ACC112 (cell line): ENCODE measurements around the gene SCUBE3.

Source experiments
- H2AFZ ChIP-seq: fragments of 200-600 bp; sonication (generic); one replicate; pipeline ENCODE4 v1.6.0; 2017; ENCODE audit warnings: antibody characterized with exemption, low read length; ENCODE audit not compliant: unreplicated experiment
- H3K27ac ChIP-seq: fragments of 200-600 bp; sonication (generic); 2 replicates; pipeline ENCODE4 v1.5.1; 2014; ENCODE audit warnings: low read depth, mild to moderate bottlenecking, antibody characterized with exemption, low read length, moderate library complexity
- H3K27me3 ChIP-seq: fragments of 200-600 bp; sonication (generic); 2 replicates; pipeline ENCODE4 v1.6.1; 2014; ENCODE audit warnings: mild to moderate bottlenecking, antibody characterized with exemption, low read length, moderate library complexity, mixed read lengths; ENCODE audit not compliant: insufficient read depth
- H3K36me3 ChIP-seq: fragments of 200-600 bp; sonication (generic); 2 replicates; pipeline ENCODE4 v1.6.1; 2016; ENCODE audit warnings: mild to moderate bottlenecking, antibody characterized with exemption, low read length, moderate library complexity, mixed read lengths; ENCODE audit not compliant: insufficient read depth
- H3K4me1 ChIP-seq: fragments of 200-600 bp; sonication (generic); one replicate; pipeline ENCODE4 v1.6.1; 2016; ENCODE audit warnings: low read length, mixed read lengths; ENCODE audit not compliant: insufficient read depth, unreplicated experiment, control insufficient read depth
- H3K4me3 ChIP-seq: fragments of 200-600 bp; sonication (generic); 2 replicates; pipeline ENCODE4 v1.5.1; 2014; ENCODE audit warnings: mild to moderate bottlenecking, low read depth, low read length
- H3K79me2 ChIP-seq: fragments of 200-600 bp; sonication (generic); one replicate; pipeline ENCODE4 v1.6.0; 2016; ENCODE audit warnings: low read length; ENCODE audit not compliant: control insufficient read depth, unreplicated experiment, insufficient read depth

The SCUBE3 gene

GRCh38 chr6:35251949-35252348 is 38.2 kb downstream of the SCUBE3 start:
- no peak overlapping the region for H3K4me3 ChIP-seq
- H3K27ac ChIP-seq = no peak overlapping the region
- no peaks in the 10 kb centered on the region for H3K27me3 ChIP-seq
- no peaks in the 10 kb centered on the region for H3K36me3 ChIP-seq
- H3K4me1 ChIP-seq = peaks cover 20% of the 10 kb centered on the region
- no peak overlapping the region for H2AFZ ChIP-seq
- peaks cover 7% of the 10 kb centered on the region for H3K79me2 ChIP-seq

- Histone ChIP-seq H3K79me2 (peaks cover 17% of the 10 kb centered on the region), H3K4me1 (peaks cover 16% of the 10 kb centered on the region), H3K27me3 (no peaks in the 10 kb centered on the region), H3K36me3 (no peaks in the 10 kb centered on the region), H2AFZ (no peak overlapping the region), H3K4me3 (no peak overlapping the region), H3K27ac (no peak overlapping the region)
These were observed 39.5 kb downstream of the SCUBE3 start for GRCh38 chr6:35253249-35253648.

GRCh38 chr6:35258336-35258735 is 44.6 kb downstream of the SCUBE3 start:
- peak overlapping the region; percentile 86 for H3K4me3 ChIP-seq
- H3K79me2 ChIP-seq = peaks cover 37% of the 10 kb centered on the region
- H3K4me1 ChIP-seq = peaks cover 16% of the 10 kb centered on the region
- no peaks in the 10 kb centered on the region for H3K36me3 ChIP-seq
- no peaks in the 10 kb centered on the region for H3K27me3 ChIP-seq
- peak overlapping the region; percentile 73 for H2AFZ ChIP-seq
- H3K27ac ChIP-seq = peak overlapping the region; percentile 70

GRCh38 chr6:35258858-35259193 is 45.1 kb downstream of the SCUBE3 start:
- Histone ChIP-seq H3K36me3 (no peaks in the 10 kb centered on the region), H3K4me3 (peak overlapping the region; percentile 86), H3K27me3 (no peaks in the 10 kb centered on the region), H3K79me2 (peaks cover 37% of the 10 kb centered on the region), H3K27ac (peak overlapping the region; percentile 70), H3K4me1 (peaks cover 16% of the 10 kb centered on the region), H2AFZ (peak overlapping the region; percentile 73)

- Histone ChIP-seq H3K4me1 (peaks cover 16% of the 10 kb centered on the region), H2AFZ (peak within 1 kb of the TSS; percentile 86), H3K79me2 (peaks cover 37% of the 10 kb centered on the region), H3K27ac (peak within 1 kb of the TSS; percentile 80), H3K36me3 (no peaks in the 10 kb centered on the region), H3K27me3 (no peaks in the 10 kb centered on the region), H3K4me3 (peak within 1 kb of the TSS; percentile 86)
These were observed 45.6 kb downstream of the SCUBE3 start, which contains the start of gene ZNF76 for GRCh38 chr6:35259194-35259947. Gene ZNF76, plus strand, starts transcription at chr6:35259735. Its CDS starts 21,417 bp downstream, at chr6:35281152.

GRCh38 chr6:35259948-35260590 is 46.3 kb downstream of the SCUBE3 start:
- Histone ChIP-seq H2AFZ (peak overlapping the region; percentile 86), H3K4me1 (peaks cover 16% of the 10 kb centered on the region), H3K36me3 (no peaks in the 10 kb centered on the region), H3K27me3 (no peaks in the 10 kb centered on the region), H3K4me3 (peak overlapping the region; percentile 86), H3K79me2 (peaks cover 42% of the 10 kb centered on the region), H3K27ac (peak overlapping the region; percentile 80)

- no peaks in the 10 kb centered on the region for H3K36me3 ChIP-seq
- no peaks in the 10 kb centered on the region for H3K27me3 ChIP-seq
- H2AFZ ChIP-seq = no peak overlapping the region
- H3K79me2 ChIP-seq = peaks cover 42% of the 10 kb centered on the region
- H3K4me3 ChIP-seq = peak overlapping the region; percentile 86
- H3K4me1 ChIP-seq = peaks cover 16% of the 10 kb centered on the region
- H3K27ac ChIP-seq = peak overlapping the region; percentile 80
These were observed 47.1 kb downstream of the SCUBE3 start for GRCh38 chr6:35260591-35261570.

GRCh38 chr6:35262596-35262995 is 48.8 kb downstream of the SCUBE3 start:
- Histone ChIP-seq H3K36me3 (no peaks in the 10 kb centered on the region), H3K79me2 (peaks cover 37% of the 10 kb centered on the region), H3K4me1 (peaks cover 16% of the 10 kb centered on the region), H2AFZ (no peak overlapping the region), H3K27me3 (no peaks in the 10 kb centered on the region), H3K4me3 (no peak overlapping the region), H3K27ac (no peak overlapping the region)

GRCh38 chr6:35264550-35265274 is 51.0 kb downstream of the SCUBE3 start:
- Histone ChIP-seq H3K4me1 (peaks cover 12% of the 10 kb centered on the region), H3K27ac (no peak overlapping the region), H2AFZ (no peak overlapping the region), H3K4me3 (no peak overlapping the region), H3K79me2 (peaks cover 25% of the 10 kb centered on the region), H3K36me3 (no peaks in the 10 kb centered on the region), H3K27me3 (no peaks in the 10 kb centered on the region)

GRCh38 chr6:35265523-35265922 is 51.8 kb downstream of the SCUBE3 start:
- Histone ChIP-seq H3K4me3 (no peak overlapping the region), H3K79me2 (peaks cover 18% of the 10 kb centered on the region), H3K36me3 (no peaks in the 10 kb centered on the region), H3K27ac (no peak overlapping the region), H2AFZ (no peak overlapping the region), H3K27me3 (no peaks in the 10 kb centered on the region), H3K4me1 (peaks cover 9% of the 10 kb centered on the region)
